Testis (tissue), 3 donors: ENCODE measurements around the gene TULP4. TPM values are rescaled to one million over a fixed set of nuclear protein-coding genes. Genes with fewer than 3 reads are reported as not detected.
"Not testable (repeated sequence)": the region's sequence is repeated elsewhere in the genome, so short reads cannot be mapped to it uniquely, and the experiment has no call there.

ENCODE experiments used
- DNase-seq: peaks from one replicate; pipeline ENCODE4 v3.0.0-alpha.2; 2019
- H3K27ac ChIP-seq, 2 donors: fragments of 200-600 bp; sonication (generic); one replicate each; pipeline ENCODE4 v1.5.1; 2019
- H3K27me3 ChIP-seq: fragments of 200-600 bp; sonication (generic); one replicate; pipeline ENCODE4 v1.5.1; 2019
- H3K36me3 ChIP-seq: fragments of 200-600 bp; sonication (generic); one replicate; pipeline ENCODE4 v1.5.1; 2017; ENCODE audit warnings: low read depth; ENCODE audit errors: missing control alignments
- H3K4me1 ChIP-seq: fragments of 200-600 bp; sonication (generic); one replicate; pipeline ENCODE4 v1.5.1; 2019
- H3K4me3 ChIP-seq, 2 donors: fragments of 200-600 bp; sonication (generic); one replicate each; pipeline ENCODE4 v1.5.1; 2017 to 2019
- H3K9me3 ChIP-seq: fragments of 200-600 bp; sonication (generic); one replicate; pipeline ENCODE4 v1.5.1; 2017
- POLR2A ChIP-seq: fragments of 450-650 bp; IDR thresholded peaks from one replicate; pipeline ENCODE4 v1.6.1; 2017; ENCODE audit warnings: antibody characterized with exemption, mild to moderate bottlenecking, moderate library complexity
- WGBS, 2 donors: methylation state at CpG; one replicate each; pipeline ENCODE4 v1.1.5; 2018; 5-methylcytosine and 5-hydroxymethylcytosine counted together
- intact Hi-C: fragments of 100-400 bp; cut with DNase I; formaldehyde crosslinking; loops from one replicate; pipeline ENCODE4 v1.15.1; 2023; ENCODE audit warnings: low total_unique reads
- polyA plus RNA-seq: library from polyadenylated mRNA; stranded (reverse); fragments of 350-450 nt; fragmentation: Illumina TruSeq; extraction: RNeasy Lipid Tissue Mini Kit (QIAGEN cat#74804); gene quantifications from one replicate; pipeline ENCODE4 v1.2.3, GENCODE V29; 2014; ENCODE audit warnings: low read depth, low replicate concordance; ENCODE audit not compliant: insufficient read depth
- total RNA-seq, 2 donors: library from RNA; depleted of rRNA; stranded (reverse); fragments of >200 nt; gene quantifications; one replicate each; pipeline ENCODE4 v1.2.3, GENCODE V29; 2016
- TF ChIP-seq, protein P1 (sequence below), 3 experiments: fragments of 450-650 bp in 2 of 3; fragments of 200-600 bp in 1 of 3; sonication (generic) in 1 of 3; IDR thresholded peaks; one replicate each; pipeline ENCODE4 v1.5.1; 2016 to 2019; ENCODE audit warnings: antibody characterized with exemption in 3 of 3, mild to moderate bottlenecking in 2 of 3, moderate library complexity in 1 of 3

Gene TULP4
- total and polyA plus RNA-seq, 3 donors from 2014 or later = 18.0 to 211 (median 116) TPM

DNA sequence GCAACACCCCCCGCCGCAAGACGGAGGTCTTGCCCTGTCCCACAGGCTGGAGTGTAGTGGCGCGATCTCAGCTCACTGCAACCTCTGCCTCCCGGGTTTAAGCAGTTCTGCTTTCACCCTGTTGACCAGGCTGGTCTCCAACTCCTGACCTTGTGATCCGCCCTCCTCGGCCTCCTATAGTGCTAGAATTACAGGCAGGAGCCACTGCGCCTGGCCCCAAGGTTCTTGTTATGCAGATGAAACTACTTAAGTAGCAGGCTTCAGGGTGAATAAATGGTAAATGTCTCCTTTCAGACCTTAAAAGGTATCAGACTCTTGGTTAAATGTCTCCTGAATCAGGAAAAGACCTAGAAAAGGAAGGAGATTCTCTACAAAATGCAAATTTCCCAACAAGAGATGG lies 152.2 kb downstream of the TULP4 start:
- intact Hi-C loops = no loop called here
- no peaks in the 10 kb centered on the region for H3K36me3 ChIP-seq

DNA sequence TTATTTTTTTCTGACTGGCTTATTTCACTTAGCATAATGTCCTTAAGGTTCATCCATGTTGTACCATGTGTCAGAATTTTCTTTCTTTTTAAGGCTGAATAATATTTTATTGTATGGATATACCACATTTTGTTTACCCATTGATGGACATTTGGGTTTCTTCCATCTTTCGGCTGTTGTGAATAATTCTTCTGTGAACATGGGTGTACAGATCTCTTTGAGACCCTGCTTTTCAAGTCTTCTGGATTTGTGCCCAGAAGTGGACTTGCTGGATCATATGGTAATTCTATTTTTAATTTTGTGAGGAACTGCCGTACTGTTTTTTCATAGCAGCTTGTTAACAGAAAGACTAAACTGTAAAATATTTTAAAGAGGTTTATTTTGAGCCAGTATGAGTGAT lies 153.0 kb downstream of the TULP4 start:
- no peak overlapping the region for H3K27ac ChIP-seq
- no peak overlapping the region for H3K4me3 ChIP-seq
- H3K27me3 ChIP-seq = no peaks in the 10 kb centered on the region
- no peaks in the 10 kb centered on the region for H3K36me3 ChIP-seq
- H3K9me3 ChIP-seq = no peaks in the 10 kb centered on the region
- intact Hi-C loops = no loop called here
- H3K4me1 ChIP-seq = no peaks in the 10 kb centered on the region
- TF ChIP-seq, protein P1, sequence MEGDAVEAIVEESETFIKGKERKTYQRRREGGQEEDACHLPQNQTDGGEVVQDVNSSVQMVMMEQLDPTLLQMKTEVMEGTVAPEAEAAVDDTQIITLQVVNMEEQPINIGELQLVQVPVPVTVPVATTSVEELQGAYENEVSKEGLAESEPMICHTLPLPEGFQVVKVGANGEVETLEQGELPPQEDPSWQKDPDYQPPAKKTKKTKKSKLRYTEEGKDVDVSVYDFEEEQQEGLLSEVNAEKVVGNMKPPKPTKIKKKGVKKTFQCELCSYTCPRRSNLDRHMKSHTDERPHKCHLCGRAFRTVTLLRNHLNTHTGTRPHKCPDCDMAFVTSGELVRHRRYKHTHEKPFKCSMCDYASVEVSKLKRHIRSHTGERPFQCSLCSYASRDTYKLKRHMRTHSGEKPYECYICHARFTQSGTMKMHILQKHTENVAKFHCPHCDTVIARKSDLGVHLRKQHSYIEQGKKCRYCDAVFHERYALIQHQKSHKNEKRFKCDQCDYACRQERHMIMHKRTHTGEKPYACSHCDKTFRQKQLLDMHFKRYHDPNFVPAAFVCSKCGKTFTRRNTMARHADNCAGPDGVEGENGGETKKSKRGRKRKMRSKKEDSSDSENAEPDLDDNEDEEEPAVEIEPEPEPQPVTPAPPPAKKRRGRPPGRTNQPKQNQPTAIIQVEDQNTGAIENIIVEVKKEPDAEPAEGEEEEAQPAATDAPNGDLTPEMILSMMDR (IDR thresholded peaks at IDR 0.05) = no peak
- TF ChIP-seq POLR2A = no peak
- no peak for DNase-seq
- 88 to 92% methylated on average over 2 of the region's 2 CpGs for WGBS, 2 donors

More for the DNA sequence above, 152.2 kb downstream of the TULP4 start:
- H3K4me3 ChIP-seq = no peak overlapping the region
- WGBS, 2 donors = 89 to 91% methylated on average over 9 of the region's 9 CpGs
- no peak for TF ChIP-seq POLR2A
- TF ChIP-seq, protein P1 (IDR thresholded peaks at IDR 0.05) = no peak
- no peaks in the 10 kb centered on the region for H3K9me3 ChIP-seq
- H3K27ac ChIP-seq = no peak overlapping the region
- DNase-seq = no peak
- H3K27me3 ChIP-seq = no peaks in the 10 kb centered on the region
- H3K4me1 ChIP-seq = no peaks in the 10 kb centered on the region

DNA sequence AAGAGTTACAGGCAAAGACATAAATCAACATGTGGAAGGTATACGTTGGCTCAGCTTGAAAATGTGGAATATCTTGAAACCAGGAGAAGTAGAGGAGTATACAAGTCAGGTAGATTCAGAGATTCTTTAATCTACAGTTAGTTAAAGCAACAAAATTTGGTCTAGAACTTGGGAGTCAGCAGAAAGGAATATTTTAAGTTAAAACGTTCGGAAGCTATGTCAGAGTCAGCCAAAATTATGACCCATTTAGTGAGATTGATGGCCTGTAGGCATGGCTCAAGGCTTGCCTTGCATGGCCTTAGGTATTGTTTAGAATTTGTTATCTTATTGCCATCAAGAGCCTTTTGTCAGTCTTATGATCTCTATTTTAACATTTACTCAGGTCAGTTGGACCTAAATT lies 153.5 kb downstream of the TULP4 start:
- DNase-seq = no peak
- intact Hi-C loops = no loop called here
- H3K4me3 ChIP-seq = no peak overlapping the region
- H3K27ac ChIP-seq = no peak overlapping the region
- TF ChIP-seq, protein P1 (IDR thresholded peaks at IDR 0.05) = no peak
- TF ChIP-seq POLR2A = no peak
- no peaks in the 10 kb centered on the region for H3K27me3 ChIP-seq
- no peaks in the 10 kb centered on the region for H3K4me1 ChIP-seq
- 74 to 75% methylated on average over 3 of the region's 3 CpGs for WGBS, 2 donors
- no peaks in the 10 kb centered on the region for H3K9me3 ChIP-seq
- H3K36me3 ChIP-seq = no peaks in the 10 kb centered on the region

DNA sequence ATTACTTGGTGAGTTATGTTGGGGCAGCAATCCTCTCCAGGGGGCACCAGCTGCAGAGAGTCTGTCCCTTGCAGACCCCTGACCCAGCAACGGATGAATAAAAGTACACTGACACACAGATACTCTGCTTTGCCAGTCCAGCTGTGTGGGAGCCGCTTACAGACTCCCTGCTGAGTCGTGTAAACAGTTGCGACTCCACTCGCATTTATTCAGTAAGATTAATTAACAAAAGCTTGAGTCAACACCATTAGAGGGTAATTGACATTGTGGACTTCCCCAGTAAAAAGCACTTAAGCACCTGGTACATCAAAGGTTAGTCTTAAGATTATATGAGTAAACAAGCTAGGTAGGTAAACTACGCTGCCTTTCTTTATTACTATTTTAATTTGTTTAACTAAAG lies 155.7 kb downstream of the TULP4 start:
- Histone ChIP-seq H3K4me3 (no peak overlapping the region), H3K27ac (no peak overlapping the region), H3K9me3 (no peaks in the 10 kb centered on the region), H3K36me3 (no peaks in the 10 kb centered on the region), H3K4me1 (no peaks in the 10 kb centered on the region), H3K27me3 (no peaks in the 10 kb centered on the region)
- DNase-seq = peak; percentile 21
- no peak for TF ChIP-seq POLR2A
- TF ChIP-seq, protein P1 (IDR thresholded peaks at IDR 0.05) = no peak
- intact Hi-C loops = no loop called here
- 63 to 73% methylated on average over 6 of the region's 6 CpGs for WGBS, 2 donors

DNA sequence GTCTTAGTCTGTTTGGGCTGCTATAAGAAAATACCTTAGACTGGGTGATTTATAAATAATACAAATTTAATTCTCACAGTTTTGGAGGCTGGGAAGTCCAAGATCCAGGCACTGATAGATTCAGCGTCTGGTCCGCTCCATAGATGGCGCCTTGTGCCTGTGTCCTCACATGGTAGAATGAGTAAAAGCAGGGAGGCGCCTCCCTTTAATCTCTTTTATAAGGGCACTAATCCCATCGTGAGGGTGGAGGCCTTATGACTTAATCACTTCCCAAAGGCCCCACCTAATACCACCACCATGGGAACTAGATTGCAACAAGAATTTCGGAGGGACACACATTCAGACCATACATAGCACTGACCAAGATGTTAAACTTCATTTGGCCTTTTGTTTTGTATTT lies 156.4 kb downstream of the TULP4 start:
- intact Hi-C loops = no loop called here
- WGBS, 2 donors = 85 to 88% methylated on average over 6 of the region's 6 CpGs
- Histone ChIP-seq H3K27ac (no peak overlapping the region), H3K36me3 (no peaks in the 10 kb centered on the region), H3K27me3 (no peaks in the 10 kb centered on the region), H3K9me3 (no peaks in the 10 kb centered on the region), H3K4me1 (no peaks in the 10 kb centered on the region), H3K4me3 (no peak overlapping the region)
- DNase-seq = no peak
- no peak for TF ChIP-seq POLR2A
- TF ChIP-seq, protein P1 (IDR thresholded peaks at IDR 0.05) = no peak

DNA sequence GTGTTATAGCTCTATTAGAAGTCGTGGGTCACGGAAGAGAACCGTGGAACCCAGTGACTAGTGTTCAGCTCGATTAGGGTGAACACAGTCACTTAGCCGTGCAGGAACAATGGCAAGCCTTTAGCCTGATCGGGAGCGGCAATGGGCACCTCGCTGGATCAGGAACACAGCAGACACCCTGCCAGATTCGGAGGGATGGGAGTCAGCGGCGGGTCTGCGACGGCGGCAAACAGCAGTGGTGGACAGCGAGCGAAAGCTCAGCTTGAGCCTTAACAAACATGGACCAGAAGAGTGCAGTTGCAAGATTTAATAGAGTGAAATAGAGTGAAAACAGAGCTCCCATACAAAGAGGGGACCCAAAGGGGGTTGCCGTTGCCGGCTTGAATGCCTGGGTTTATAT lies 157.8 kb downstream of the TULP4 start:
- H3K9me3 ChIP-seq, DNase-seq, intact Hi-C loops, H3K4me1 ChIP-seq, H3K27ac ChIP-seq, H3K4me3 ChIP-seq, H3K36me3 ChIP-seq, H3K27me3 ChIP-seq: not testable (repeated sequence)
- WGBS, 2 donors = 93 to 97% methylated on average over 18 of the region's 18 CpGs
